Endothelial cell of umbilical vein (primary cell): ENCODE data around the gene ZNF341. TPM values are rescaled to one million over a fixed set of nuclear protein-coding genes. Genes with fewer than 3 reads are reported as not detected.
A peak's percentile ranks its signal among the peaks of the same experiment; 100 is the strongest.

Experiments used
- BruUV-seq: library from RNA; stranded (reverse); fragments of 400-500 nt; replicated peaks from 2 replicates; lab custom pipeline; 2021; lab: Mats Ljungman, UMichigan
- CTCF ChIA-PET: fragments of 300-600, 350-600 bp; sonication (Branson Sonifier 250); formaldehyde crosslinking; loops from one replicate; lab custom pipeline; 2021; ENCODE audit warnings: antibody characterized with exemption, inconsistent platforms; lab: Charles Lee
- POLR2A ChIA-PET: fragments of 300-600, 350-600 bp; sonication (Branson Sonifier 250); formaldehyde crosslinking; loops from one replicate; lab custom pipeline; 2021; ENCODE audit warnings: antibody characterized with exemption, inconsistent platforms; lab: Charles Lee
- DNase-seq: peaks from one replicate; pipeline ENCODE4 v3.0.0-alpha.2; 2011; ENCODE audit warnings: low read depth, low spot score
- FAIRE-seq: peaks from 2 replicates; lab custom pipeline; 2011; peaks lifted over from hg19 to GRCh38; lab: Jason Lieb, UNC
- H2AFZ ChIP-seq: 2 replicates; pipeline ENCODE4 v1.6.0; 2012; ENCODE audit warnings: low read depth, low read length, control low read depth, inconsistent platforms
- H3K27ac ChIP-seq: 2 replicates; pipeline ENCODE4 v1.5.1; 2011; ENCODE audit warnings: low read depth, mild to moderate bottlenecking, control low read depth, low read length, moderate library complexity; ENCODE audit not compliant: insufficient read depth
- H3K27me3 ChIP-seq, 2 experiments: 2 replicates each; pipeline versions ENCODE4 v1.6.0 to v1.6.1; 2011; ENCODE audit warnings: low read length in 2 of 2, mixed read lengths in 1 of 2; ENCODE audit not compliant: control insufficient read depth in 2 of 2, insufficient read depth in 2 of 2
- H3K36me3 ChIP-seq, 2 experiments: 2 replicates in 1 of 2; 3 replicates in 1 of 2; pipeline ENCODE4 v1.5.1; 2011; ENCODE audit warnings: low read length in 2 of 2, mild to moderate bottlenecking in 1 of 2, moderate library complexity in 1 of 2; ENCODE audit not compliant: control insufficient read depth in 2 of 2, insufficient read depth in 2 of 2; ENCODE audit errors: extremely low read depth in 1 of 2
- H3K4me1 ChIP-seq: 3 replicates; pipeline ENCODE4 v1.5.1; 2011; ENCODE audit warnings: mild to moderate bottlenecking, low read length; ENCODE audit not compliant: control insufficient read depth, insufficient read depth; ENCODE audit errors: extremely low read depth
- H3K4me2 ChIP-seq: 2 replicates; pipeline ENCODE4 v1.6.1; 2011; ENCODE audit warnings: low read length, control low read depth, mixed read lengths; ENCODE audit not compliant: insufficient read depth
- H3K4me3 ChIP-seq, 3 experiments: fragments of 200-600 bp in 1 of 3; sonication (generic), shearing (Covaris generic) in 1 of 3; replicated peaks in 1 of 3; 2 replicates each; pipeline ENCODE4 v1.5.1; 2011 to 2016; ENCODE audit warnings: control low read depth in 3 of 3, low read length in 3 of 3, mild to moderate bottlenecking in 2 of 3, inconsistent platforms in 1 of 3, low read depth in 1 of 3, moderate library complexity in 1 of 3; ENCODE audit not compliant: insufficient read depth in 1 of 3
- H3K79me2 ChIP-seq: 2 replicates; pipeline ENCODE4 v1.6.0; 2012; ENCODE audit warnings: low read length, inconsistent platforms; ENCODE audit not compliant: control insufficient read depth, insufficient read depth
- H3K9ac ChIP-seq: replicated peaks from 2 replicates; pipeline ENCODE3; 2011; ENCODE audit warnings: low read length, control low read depth; ENCODE audit not compliant: insufficient read depth; ENCODE audit errors: extremely low read depth
- H3K9me1 ChIP-seq: replicated peaks from 3 replicates; pipeline ENCODE4 v1.6.0; 2011; ENCODE audit warnings: mild to moderate bottlenecking, low read length; ENCODE audit not compliant: control insufficient read depth, insufficient read depth; ENCODE audit errors: extremely low read depth
- H3K9me3 ChIP-seq: replicated peaks from 2 replicates; pipeline ENCODE4 v1.5.1; 2012; ENCODE audit warnings: low read length, inconsistent platforms; ENCODE audit not compliant: control insufficient read depth, insufficient read depth
- H4K20me1 ChIP-seq: replicated peaks from 2 replicates; pipeline ENCODE3; 2011; ENCODE audit warnings: mild to moderate bottlenecking, low read length; ENCODE audit not compliant: control insufficient read depth, insufficient read depth; ENCODE audit errors: extremely low read depth
- EZH2 ChIP-seq: IDR thresholded peaks from 2 replicates; pipeline ENCODE4 v1.6.1; 2012; ENCODE audit warnings: borderline replicate concordance, low read depth, mild to moderate bottlenecking, moderate library complexity, low read length, inconsistent platforms; ENCODE audit not compliant: severe bottlenecking
- FOS ChIP-seq: IDR thresholded peaks from 2 replicates; pipeline ENCODE4 v1.6.1; 2011; ENCODE audit warnings: mild to moderate bottlenecking, low read length, moderate library complexity, borderline replicate concordance; ENCODE audit not compliant: insufficient read depth
- GATA2 ChIP-seq: IDR thresholded peaks from 2 replicates; pipeline ENCODE4 v1.7.0; 2011; ENCODE audit warnings: low read depth, mild to moderate bottlenecking, moderate library complexity, mixed read lengths, low read length; ENCODE audit not compliant: insufficient read length, insufficient read depth
- JUN ChIP-seq: IDR thresholded peaks from 2 replicates; pipeline ENCODE4 v1.6.1; 2011; ENCODE audit warnings: borderline replicate concordance, low read depth; ENCODE audit not compliant: insufficient read length, insufficient read depth
- MYC ChIP-seq: IDR thresholded peaks from one replicate; pipeline ENCODE4 v1.6.1; 2011; ENCODE audit warnings: mild to moderate bottlenecking, low read depth, low read length
- POLR2A ChIP-seq: IDR thresholded peaks from 2 replicates; pipeline ENCODE4 v1.6.1; 2012; ENCODE audit warnings: low read depth, mild to moderate bottlenecking, control low read depth, low read length
- POLR2AphosphoS5 ChIP-seq: IDR thresholded peaks from 2 replicates; pipeline ENCODE4 v1.6.1; 2012; ENCODE audit warnings: low read depth, mild to moderate bottlenecking, control low read depth, low read length, moderate library complexity; ENCODE audit not compliant: insufficient read depth
- dilution Hi-C: fragments of 300-500 bp; cut with MboI; formaldehyde crosslinking; loops from one replicate; pipeline ENCODE4 v1.15.0; 2019; ENCODE audit warnings: low sequenced_read_pairs; ENCODE audit not compliant: extremely low pct_ligation_motif_present
- intact Hi-C: fragments of 100-400 bp; cut with micrococcal nuclease; formaldehyde crosslinking; loops from one replicate; pipeline ENCODE4 v1.10.0; 2022
- polyA plus RNA-seq, 4 experiments: library from polyadenylated mRNA; depleted of rRNA in 3 of 4; stranded (reverse) in 3 of 4; unstranded in 1 of 4; fragments of >200 nt; gene quantifications; 2 replicates each; pipeline versions ENCODE4 v1.2.1 to v1.2.3, GENCODE V29; 2011 to 2012; ENCODE audit warnings: missing spikeins in 1 of 4
- total RNA-seq: library from RNA; stranded (reverse); gene quantifications from 2 replicates; pipeline ENCODE4 v1.2.3, GENCODE V29; 2021
- TF ChIP-seq, protein P1 (sequence below): IDR thresholded peaks from 2 replicates; pipeline ENCODE4 v1.6.1; 2011; ENCODE audit not compliant: insufficient read depth, insufficient read length
- TF ChIP-seq, protein P2 (sequence below), 2 donors: IDR thresholded peaks; 1 replicate in 1 of 2; 2 replicates in 1 of 2; pipeline ENCODE4 v1.5.1; 2011; ENCODE audit warnings: low read length in 2 of 2, mild to moderate bottlenecking in 2 of 2, moderate library complexity in 2 of 2, control low read depth in 1 of 2, inconsistent platforms in 1 of 2, low read depth in 1 of 2; ENCODE audit not compliant: insufficient read depth in 1 of 2; ENCODE audit errors: extremely low read depth in 1 of 2

Gene ZNF341
- total and polyA plus RNA-seq, 2 donors (not counting 3 experiments of a cell fraction or from before 2014, with no cell fraction given), result 4.9 TPM

GRCh38 chr20:33832103-33832804 is 100.5 kb downstream of the ZNF341 start:
- Histone ChIP-seq H4K20me1 (peaks cover 20% of the 10 kb centered on the region), H3K9me1 (no peaks in the 10 kb centered on the region), H3K4me1 (peaks cover 12% of the 10 kb centered on the region), H3K36me3 (peaks cover 0 to 4% of the 10 kb centered on the region in 2 experiments), H3K4me3 (no peak overlapping the region), H3K9me3 (no peaks in the 10 kb centered on the region), H3K4me2 (peak overlapping the region; percentile 0), H3K27me3 (no peaks in the 10 kb centered on the region), H3K9ac (peak overlapping the region; percentile 34), H3K27ac (peak overlapping the region; percentile 64), H2AFZ (no peak overlapping the region), H3K79me2 (peaks cover 96% of the 10 kb centered on the region)
- TF ChIP-seq EZH2 (no peak), MYC (no peak), GATA2 (no peak), POLR2AphosphoS5 (no peak), FOS (no peak), POLR2A (no peak), JUN (no peak)
- TF ChIP-seq, protein P1, sequence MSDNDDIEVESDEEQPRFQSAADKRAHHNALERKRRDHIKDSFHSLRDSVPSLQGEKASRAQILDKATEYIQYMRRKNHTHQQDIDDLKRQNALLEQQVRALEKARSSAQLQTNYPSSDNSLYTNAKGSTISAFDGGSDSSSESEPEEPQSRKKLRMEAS, result no peak
- TF ChIP-seq, protein P2, sequence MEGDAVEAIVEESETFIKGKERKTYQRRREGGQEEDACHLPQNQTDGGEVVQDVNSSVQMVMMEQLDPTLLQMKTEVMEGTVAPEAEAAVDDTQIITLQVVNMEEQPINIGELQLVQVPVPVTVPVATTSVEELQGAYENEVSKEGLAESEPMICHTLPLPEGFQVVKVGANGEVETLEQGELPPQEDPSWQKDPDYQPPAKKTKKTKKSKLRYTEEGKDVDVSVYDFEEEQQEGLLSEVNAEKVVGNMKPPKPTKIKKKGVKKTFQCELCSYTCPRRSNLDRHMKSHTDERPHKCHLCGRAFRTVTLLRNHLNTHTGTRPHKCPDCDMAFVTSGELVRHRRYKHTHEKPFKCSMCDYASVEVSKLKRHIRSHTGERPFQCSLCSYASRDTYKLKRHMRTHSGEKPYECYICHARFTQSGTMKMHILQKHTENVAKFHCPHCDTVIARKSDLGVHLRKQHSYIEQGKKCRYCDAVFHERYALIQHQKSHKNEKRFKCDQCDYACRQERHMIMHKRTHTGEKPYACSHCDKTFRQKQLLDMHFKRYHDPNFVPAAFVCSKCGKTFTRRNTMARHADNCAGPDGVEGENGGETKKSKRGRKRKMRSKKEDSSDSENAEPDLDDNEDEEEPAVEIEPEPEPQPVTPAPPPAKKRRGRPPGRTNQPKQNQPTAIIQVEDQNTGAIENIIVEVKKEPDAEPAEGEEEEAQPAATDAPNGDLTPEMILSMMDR (IDR thresholded peaks at IDR 0.05; ENCODE audit: extremely low read depth in 1 of 2, insufficient read depth in 1 of 2, low read depth in 1 of 2, low read length in 2 of 2), result no peak
- ChIA-PET POLR2A (interaction anchor here (0.5 kb wide), 1 partner anchor 100 kb away, joined by 9 read pairs; no protein-coding TSS in a partner anchor), CTCF (interaction anchor here (0.7 to 1.0 kb wide), 2 partner anchors 9 to 17 kb away, joined by 3 to 4 read pairs; no protein-coding TSS in a partner anchor)
- intact Hi-C loops (no loop called here), dilution Hi-C loops (no loop called here)
- DNase-seq (peak; percentile 82), FAIRE-seq (peak; percentile 79)
- no TSS peak for BruUV-seq
